ENCODE results near the gene HOXA4. TPM values are rescaled to one million over a fixed set of nuclear protein-coding genes. Genes with fewer than 3 reads are reported as not detected.

HOXA4 gene
- total RNA-seq, 4 donors from 2014 or later, result 0.56 to 2.1 (median 1.3) TPM

DNA sequence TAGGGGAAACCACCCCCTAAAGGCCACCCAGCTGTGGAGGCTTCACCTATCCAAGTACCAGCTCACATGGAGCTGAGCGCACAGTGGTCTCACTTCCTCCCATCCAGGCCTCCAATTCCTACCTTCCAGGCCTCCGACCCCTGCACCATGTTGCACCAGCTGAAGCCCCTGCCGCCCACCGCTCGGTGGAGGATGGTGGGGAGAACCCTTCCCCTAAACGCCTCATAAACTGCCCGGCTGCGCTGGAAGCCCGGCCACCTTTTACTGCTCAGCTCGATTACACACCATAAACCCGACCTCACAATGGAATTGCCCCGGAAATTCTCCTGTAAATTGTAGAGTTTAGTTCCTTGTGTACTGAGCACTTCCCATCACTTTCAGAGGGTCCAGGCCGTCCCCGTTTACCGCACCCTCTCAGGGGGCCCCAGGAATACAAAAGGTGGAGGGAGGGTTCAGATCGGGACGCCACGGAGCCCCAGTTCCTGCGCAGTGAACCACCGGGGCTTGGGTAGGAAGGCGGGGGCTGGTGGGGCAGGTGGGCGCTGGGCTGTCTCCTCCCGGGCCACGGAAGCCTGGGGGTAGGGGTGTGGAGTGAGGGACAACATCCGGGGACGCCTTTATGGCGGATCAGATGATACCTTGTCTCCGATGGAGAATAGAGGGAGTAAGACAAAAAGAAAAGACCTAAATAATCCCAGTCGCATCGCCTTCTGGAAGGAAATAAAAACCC lies 27.3 kb upstream of the HOXA4 start:
- intact Hi-C loops (cut with DNase I), result no loop called here
- WGBS, 2 donors, result 18 to 25% methylated on average over 29 to 30 of the region's 30 CpGs
- Histone ChIP-seq H3K9me3 (no peaks in the 10 kb centered on the region), H3K4me1 (peaks cover 18 to 29% of the 10 kb centered on the region in 2 donors), H3K27ac (no peak overlapping the region), H3K4me3 (replicated peaks in 1 of 3) (no peak overlapping the region), H3K27me3 (peaks cover 69% of the 10 kb centered on the region), H3K36me3 (no peaks in the 10 kb centered on the region)
- TF ChIP-seq POLR2A (IDR thresholded peaks at IDR 0.05), result no peak
- TF ChIP-seq, protein P1, sequence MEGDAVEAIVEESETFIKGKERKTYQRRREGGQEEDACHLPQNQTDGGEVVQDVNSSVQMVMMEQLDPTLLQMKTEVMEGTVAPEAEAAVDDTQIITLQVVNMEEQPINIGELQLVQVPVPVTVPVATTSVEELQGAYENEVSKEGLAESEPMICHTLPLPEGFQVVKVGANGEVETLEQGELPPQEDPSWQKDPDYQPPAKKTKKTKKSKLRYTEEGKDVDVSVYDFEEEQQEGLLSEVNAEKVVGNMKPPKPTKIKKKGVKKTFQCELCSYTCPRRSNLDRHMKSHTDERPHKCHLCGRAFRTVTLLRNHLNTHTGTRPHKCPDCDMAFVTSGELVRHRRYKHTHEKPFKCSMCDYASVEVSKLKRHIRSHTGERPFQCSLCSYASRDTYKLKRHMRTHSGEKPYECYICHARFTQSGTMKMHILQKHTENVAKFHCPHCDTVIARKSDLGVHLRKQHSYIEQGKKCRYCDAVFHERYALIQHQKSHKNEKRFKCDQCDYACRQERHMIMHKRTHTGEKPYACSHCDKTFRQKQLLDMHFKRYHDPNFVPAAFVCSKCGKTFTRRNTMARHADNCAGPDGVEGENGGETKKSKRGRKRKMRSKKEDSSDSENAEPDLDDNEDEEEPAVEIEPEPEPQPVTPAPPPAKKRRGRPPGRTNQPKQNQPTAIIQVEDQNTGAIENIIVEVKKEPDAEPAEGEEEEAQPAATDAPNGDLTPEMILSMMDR (IDR thresholded peaks at IDR 0.05), result no peak
- no peak for DNase-seq

DNA sequence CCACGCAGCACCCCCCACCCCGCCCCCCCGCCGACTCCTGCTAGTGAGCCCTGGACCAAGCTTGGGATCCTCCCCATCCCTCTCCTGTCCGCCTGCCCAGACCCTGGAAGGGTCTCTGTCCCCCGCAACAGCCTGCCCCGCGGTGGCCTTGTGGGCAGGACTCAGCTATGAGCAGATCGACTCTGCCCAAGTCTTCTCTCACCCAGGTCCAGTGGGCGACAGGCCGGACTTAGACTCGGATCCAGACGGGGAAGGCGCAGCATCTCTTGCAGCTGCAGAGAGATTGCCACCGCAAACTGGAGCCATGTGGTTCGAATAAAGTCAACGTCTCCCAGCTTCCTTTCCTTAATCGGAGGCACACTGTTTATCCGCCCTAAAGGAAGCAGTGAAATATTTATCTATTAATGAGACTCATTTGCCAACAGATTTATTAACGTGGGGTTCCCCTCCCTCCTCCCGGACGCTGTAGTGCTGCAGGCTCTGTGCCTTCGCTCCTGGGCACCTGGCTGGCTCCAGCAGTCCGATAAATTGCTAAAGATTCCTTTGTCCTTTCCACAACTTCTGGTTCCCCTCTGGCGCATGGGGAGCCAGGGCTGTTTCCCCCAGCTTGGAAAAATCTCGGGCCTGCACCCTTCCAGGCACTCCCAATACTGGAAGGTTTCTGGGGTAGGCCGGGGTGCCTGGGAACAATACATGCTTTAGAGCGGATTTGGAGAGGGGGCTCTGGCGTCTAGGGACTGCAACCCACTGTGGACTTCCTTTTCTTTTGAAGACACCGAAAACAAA lies 26.6 kb upstream of the HOXA4 start:
- TF ChIP-seq POLR2A (IDR thresholded peaks at IDR 0.05), result no peak
- TF ChIP-seq, protein P1 (IDR thresholded peaks at IDR 0.05), result no peak
- H3K9me3 ChIP-seq, result no peaks in the 10 kb centered on the region
- H3K27ac ChIP-seq, result no peak overlapping the region
- peaks cover 18 to 33% of the 10 kb centered on the region in 2 donors for H3K4me1 ChIP-seq
- intact Hi-C loops (cut with DNase I), result no loop called here
- DNase-seq, result no peak
- H3K36me3 ChIP-seq, result no peaks in the 10 kb centered on the region
- H3K4me3 ChIP-seq (replicated peaks in 1 of 3), result no peak overlapping the region
- peaks cover 76% of the 10 kb centered on the region for H3K27me3 ChIP-seq
- WGBS, 2 donors, result 16 to 27% methylated on average over 21 of the region's 30 CpGs

DNA sequence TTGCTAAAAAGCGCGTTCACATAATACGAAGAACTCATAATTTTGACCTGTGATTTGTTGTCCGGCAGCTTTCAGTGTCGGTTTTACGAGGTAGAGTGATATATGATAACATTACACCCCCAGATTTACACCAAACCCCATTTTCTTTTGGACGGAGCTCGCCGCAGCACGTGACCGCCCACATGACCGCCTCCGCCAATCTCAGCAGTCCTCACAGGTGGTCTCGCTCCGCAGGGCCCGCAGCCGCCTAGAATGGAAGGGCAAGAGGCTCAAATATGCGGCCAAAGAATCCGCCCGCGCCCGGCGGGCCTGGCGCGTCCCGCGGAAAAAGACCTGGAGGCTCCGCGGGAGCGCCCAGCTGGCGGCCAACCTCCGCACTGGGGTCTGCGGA lies 25.9 kb upstream of the HOXA4 start, which contains the start of gene HOXA7:
Gene HOXA7 (minus strand): TSS at position 168 of the 391 bp plus-strand sequence. CDS start 130 bp downstream, at position 38.
- H3K4me1 ChIP-seq, result peaks cover 18 to 32% of the 10 kb centered on the region in 2 donors
- H3K27me3 ChIP-seq, result peaks cover 77% of the 10 kb centered on the region
- no peaks in the 10 kb centered on the region for H3K9me3 ChIP-seq
- WGBS, 2 donors, result 5 to 6% methylated on average over 17 to 25 of the region's 33 CpGs
- H3K27ac ChIP-seq, result no peak within 1 kb of the TSS
- H3K36me3 ChIP-seq, result no peaks in the 10 kb centered on the region
- TF ChIP-seq, protein P1 (IDR thresholded peaks at IDR 0.05), result no peak
- TF ChIP-seq POLR2A (IDR thresholded peaks at IDR 0.05), result no peak
- intact Hi-C loops (cut with DNase I), result no loop called here
- no peak for DNase-seq
- H3K4me3 ChIP-seq (replicated peaks in 1 of 3), result no peak within 1 kb of the TSS

DNA sequence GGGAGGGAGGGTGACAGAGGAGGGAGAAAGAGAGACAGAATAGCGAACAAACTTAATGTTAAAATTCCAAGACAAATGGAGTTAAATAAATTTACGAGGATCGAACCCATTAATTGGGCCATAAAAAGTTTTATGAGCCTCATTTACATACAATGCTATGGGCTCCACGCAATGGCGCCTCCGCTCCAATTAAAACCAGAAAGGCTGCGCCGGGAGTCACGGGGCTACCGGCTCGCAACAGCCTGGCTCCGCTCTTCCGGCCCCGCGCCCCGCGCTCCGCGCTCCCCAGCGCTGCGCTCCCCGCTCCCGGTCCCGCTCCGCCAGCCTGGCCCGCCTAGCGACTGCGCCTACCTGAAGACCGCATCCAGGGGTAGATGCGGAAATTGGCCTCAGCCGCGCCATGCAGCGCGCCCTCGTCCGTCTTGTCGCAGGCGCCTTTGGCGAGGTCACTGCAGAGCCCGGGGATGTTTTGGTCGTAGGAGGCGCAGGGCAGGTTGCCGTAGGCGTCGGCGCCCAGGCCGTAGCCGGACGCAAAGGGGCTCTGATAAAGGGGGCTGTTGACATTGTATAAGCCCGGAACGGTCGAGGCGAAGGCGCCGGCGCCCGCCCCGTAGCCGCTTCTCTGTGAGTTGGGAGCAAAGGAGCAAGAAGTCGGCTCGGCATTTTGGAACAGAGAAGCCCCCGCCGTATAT lies 25.4 kb upstream of the HOXA4 start:
- no peaks in the 10 kb centered on the region for H3K9me3 ChIP-seq
- DNase-seq, result no peak
- H3K27ac ChIP-seq, result no peak overlapping the region
- no peak overlapping the region for H3K4me3 ChIP-seq (replicated peaks in 1 of 3)
- H3K27me3 ChIP-seq, result peaks cover 78% of the 10 kb centered on the region
- peaks cover 17 to 32% of the 10 kb centered on the region in 2 donors for H3K4me1 ChIP-seq
- intact Hi-C loops (cut with DNase I), result no loop called here
- 5 to 7% methylated on average over 46 to 51 of the region's 63 CpGs for WGBS, 2 donors
- H3K36me3 ChIP-seq, result no peaks in the 10 kb centered on the region
- TF ChIP-seq, protein P1 (IDR thresholded peaks at IDR 0.05), result no peak
- no peak for TF ChIP-seq POLR2A (IDR thresholded peaks at IDR 0.05)
